Hepatic stellate cell (primary cell): ENCODE results near the gene CDC34.

ENCODE experiments used
- DNase-seq: peaks from one replicate; pipeline ENCODE4 v3.0.0; 2011; ENCODE audit warnings: low spot score

The CDC34 gene

GRCh38 chr19:497869-498510 is 33.6 kb upstream of the CDC34 start:
- DNase-seq = no peak

- DNase-seq = no peak
These were observed 33.1 kb upstream of the CDC34 start for GRCh38 chr19:498511-498891.

- DNase-seq = no peak
These were observed 32.5 kb upstream of the CDC34 start for GRCh38 chr19:498977-499623.

GRCh38 chr19:501646-502045 is 29.9 kb upstream of the CDC34 start:
- DNase-seq = no peak

- DNase-seq = no peak
These were observed 26.9 kb upstream of the CDC34 start for GRCh38 chr19:504616-505015.

GRCh38 chr19:506404-507285 is 24.9 kb upstream of the CDC34 start:
- DNase-seq = peak; percentile 100

- DNase-seq = peak; percentile 90
These were observed 24.0 kb upstream of the CDC34 start, which contains the start of gene TPGS1 for GRCh38 chr19:507286-508203. Gene TPGS1 (plus strand): TSS chr19:507497. CDS start chr19:507507, 10 bp downstream.

GRCh38 chr19:508204-509150 is 23.1 kb upstream of the CDC34 start:
- DNase-seq = no peak

- DNase-seq = peak; percentile 89
These were observed 20.9 kb upstream of the CDC34 start for GRCh38 chr19:510606-511100.

- DNase-seq = no peak
These were observed 20.3 kb upstream of the CDC34 start for GRCh38 chr19:511101-511851.

GRCh38 chr19:512547-513365 is 18.8 kb upstream of the CDC34 start:
- DNase-seq = no peak

GRCh38 chr19:513368-514165 is 18.0 kb upstream of the CDC34 start:
- no peak for DNase-seq

- DNase-seq = no peak
These were observed 17.3 kb upstream of the CDC34 start for GRCh38 chr19:514166-514663.

GRCh38 chr19:517721-518597 is 13.6 kb upstream of the CDC34 start:
- DNase-seq = no peak

GRCh38 chr19:518598-519231 is 12.8 kb upstream of the CDC34 start:
- no peak for DNase-seq

- DNase-seq = no peak
These were observed 12.1 kb upstream of the CDC34 start for GRCh38 chr19:519449-519865.
